Astrocyte (in vitro differentiated cells and primary cell): ENCODE measurements around the gene NRN1L. TPM values are rescaled to one million over a fixed set of nuclear protein-coding genes. Genes with fewer than 3 reads are reported as not detected.
A peak's percentile ranks its signal among the peaks of the same experiment; 100 is the strongest.

Source experiments
- DNase-seq: peaks from one replicate; pipeline ENCODE4 v3.0.0-alpha.2; 2010; ENCODE audit warnings: low read depth
- FAIRE-seq: peaks from 2 replicates; lab custom pipeline; 2011; peaks lifted over from hg19 to GRCh38; lab: Jason Lieb, UNC
- H2AFZ ChIP-seq: 2 replicates; pipeline ENCODE4 v1.6.0; 2012; ENCODE audit warnings: low read depth, low read length, inconsistent platforms
- H3K27ac ChIP-seq: 2 replicates; pipeline ENCODE4 v1.5.1; 2011; ENCODE audit warnings: low read depth, low read length, inconsistent platforms
- H3K27me3 ChIP-seq: 2 replicates; pipeline ENCODE4 v1.6.0; 2011; ENCODE audit warnings: low read length, inconsistent platforms; ENCODE audit not compliant: insufficient read depth
- H3K36me3 ChIP-seq: 2 replicates; pipeline ENCODE4 v1.5.1; 2011; ENCODE audit warnings: low read length, inconsistent platforms; ENCODE audit not compliant: insufficient read depth
- H3K4me1 ChIP-seq: 2 replicates; pipeline ENCODE4 v1.5.1; 2011; ENCODE audit warnings: low read length, inconsistent platforms; ENCODE audit not compliant: insufficient read depth
- H3K4me2 ChIP-seq: 2 replicates; pipeline ENCODE4 v1.6.0; 2012; ENCODE audit warnings: low read length, inconsistent platforms
- H3K4me3 ChIP-seq: 2 replicates; pipeline ENCODE4 v1.5.1; 2011; ENCODE audit warnings: low read depth, mild to moderate bottlenecking, low read length, inconsistent platforms; ENCODE audit not compliant: insufficient read depth
- H3K79me2 ChIP-seq: 2 replicates; pipeline ENCODE4 v1.6.0; 2012; ENCODE audit warnings: mild to moderate bottlenecking, low read length, inconsistent platforms; ENCODE audit not compliant: insufficient read depth
- H3K9ac ChIP-seq: 2 replicates; pipeline ENCODE4 v1.6.0; 2012; ENCODE audit warnings: mild to moderate bottlenecking, low read length, inconsistent platforms
- H3K9me3 ChIP-seq: 2 replicates; pipeline ENCODE4 v1.5.1; 2012; ENCODE audit warnings: low read depth, mild to moderate bottlenecking, low read length, inconsistent platforms; ENCODE audit not compliant: insufficient read depth
- H4K20me1 ChIP-seq: 2 replicates; pipeline ENCODE4 v1.6.0; 2012; ENCODE audit warnings: low read length, inconsistent platforms; ENCODE audit not compliant: insufficient read depth
- H3K27ac Mint-ChIP-seq: one replicate; pipeline ENCODE4 v1.8.0; 2021; ENCODE audit warnings: mild to moderate bottlenecking, mixed read lengths; ENCODE audit not compliant: unreplicated experiment
- H3K27me3 Mint-ChIP-seq: one replicate; pipeline ENCODE4 v1.8.0; 2021; ENCODE audit warnings: low read depth, mixed read lengths; ENCODE audit not compliant: unreplicated experiment
- H3K36me3 Mint-ChIP-seq: one replicate; pipeline ENCODE4 v1.8.0; 2021; ENCODE audit warnings: low read depth, mixed read lengths; ENCODE audit not compliant: unreplicated experiment
- H3K4me1 Mint-ChIP-seq: one replicate; pipeline ENCODE4 v1.8.0; 2021; ENCODE audit warnings: low read depth, mixed read lengths; ENCODE audit not compliant: unreplicated experiment
- H3K4me3 Mint-ChIP-seq: one replicate; pipeline ENCODE4 v1.8.0; 2021; ENCODE audit warnings: mild to moderate bottlenecking, moderate library complexity, mixed read lengths; ENCODE audit not compliant: unreplicated experiment
- H3K9me3 Mint-ChIP-seq: one replicate; pipeline ENCODE4 v1.8.0; 2021; ENCODE audit warnings: mild to moderate bottlenecking, mixed read lengths; ENCODE audit not compliant: unreplicated experiment
- CTCF ChIP-seq: IDR thresholded peaks from 2 replicates; pipeline ENCODE4 v1.5.1; 2011; ENCODE audit warnings: low read depth, mild to moderate bottlenecking, inconsistent platforms, low read length, moderate library complexity; ENCODE audit not compliant: insufficient read depth
- EZH2 ChIP-seq: IDR thresholded peaks from 2 replicates; pipeline ENCODE4 v1.6.1; 2012; ENCODE audit warnings: mild to moderate bottlenecking, low read length, inconsistent platforms; ENCODE audit not compliant: insufficient read depth
- total RNA-seq: library from RNA; stranded (reverse); gene quantifications from 2 replicates; pipeline ENCODE4 v1.2.1, GENCODE V29; 2021

Gene NRN1L
- total RNA-seq, 1 donor from 2014 or later = 0.82 TPM

- no peak for FAIRE-seq
- H3K9ac ChIP-seq = peak overlapping the region; percentile 92
- H3K27ac ChIP-seq = peak overlapping the region; percentile 98
These were observed 43.4 kb upstream of the NRN1L start for GRCh38 chr16:67841198-67841815.

GRCh38 chr16:67841816-67842508 lies 42.7 kb upstream of the NRN1L start, which contains the start of gene THAP11:
THAP11 (plus strand) TSS chr16:67842320; CDS start chr16:67842555, 235 bp downstream.
- H3K27me3 Mint-ChIP-seq = no peaks in the 10 kb centered on the region
- H3K4me3 Mint-ChIP-seq = peak within 1 kb of the TSS; percentile 88
- H3K4me1 Mint-ChIP-seq = peaks cover 25% of the 10 kb centered on the region
- Histone ChIP-seq H4K20me1 (peaks cover 16% of the 10 kb centered on the region), H3K9me3 (no peaks in the 10 kb centered on the region), H3K27ac (peak within 1 kb of the TSS; percentile 98), H3K9ac (peak within 1 kb of the TSS; percentile 92), H3K36me3 (no peaks in the 10 kb centered on the region), H3K4me3 (peak within 1 kb of the TSS; percentile 89), H3K4me1 (peaks cover 38% of the 10 kb centered on the region), H2AFZ (peak within 1 kb of the TSS; percentile 96), H3K27me3 (no peaks in the 10 kb centered on the region), H3K79me2 (peaks cover 45% of the 10 kb centered on the region), H3K4me2 (peak within 1 kb of the TSS; percentile 91)
- H3K27ac Mint-ChIP-seq = peak within 1 kb of the TSS; percentile 88
- no peak for FAIRE-seq
- no peaks in the 10 kb centered on the region for H3K9me3 Mint-ChIP-seq
- H3K36me3 Mint-ChIP-seq = peaks cover 2% of the 10 kb centered on the region
- TF ChIP-seq CTCF = peak; percentile 83
- TF ChIP-seq EZH2 = no peak
- peak; percentile 79 for DNase-seq

More at GRCh38 chr16:67841198-67841815, 43.4 kb upstream of the NRN1L start:
- H3K4me1 Mint-ChIP-seq = peaks cover 25% of the 10 kb centered on the region
- peak overlapping the region; percentile 96 for H2AFZ ChIP-seq
- H3K36me3 ChIP-seq = no peaks in the 10 kb centered on the region
- peak overlapping the region; percentile 91 for H3K4me2 ChIP-seq
- H3K36me3 Mint-ChIP-seq = peaks cover 2% of the 10 kb centered on the region
- no peaks in the 10 kb centered on the region for H3K27me3 Mint-ChIP-seq
- H3K79me2 ChIP-seq = peaks cover 39% of the 10 kb centered on the region
- H3K4me3 Mint-ChIP-seq = peak overlapping the region; percentile 84
- H4K20me1 ChIP-seq = peaks cover 16% of the 10 kb centered on the region
- peak overlapping the region; percentile 88 for H3K27ac Mint-ChIP-seq
- no peaks in the 10 kb centered on the region for H3K9me3 ChIP-seq
- H3K9me3 Mint-ChIP-seq = no peaks in the 10 kb centered on the region
- peak overlapping the region; percentile 89 for H3K4me3 ChIP-seq
- TF ChIP-seq CTCF = no peak
- TF ChIP-seq EZH2 = no peak
- no peak for DNase-seq
- no peaks in the 10 kb centered on the region for H3K27me3 ChIP-seq
- peaks cover 37% of the 10 kb centered on the region for H3K4me1 ChIP-seq
